Measurements from ENCODE around the gene RTP5.
"Not testable (repeated sequence)": the region's sequence is repeated elsewhere in the genome, so short reads cannot be mapped to it uniquely, and the experiment has no call there.

- not testable (repeated sequence) for TF ChIP-seq CTCF (IDR thresholded peaks at IDR 0.05 in 8 of 11, conservative IDR thresholded peaks at IDR 0.05 in 3 of 11); POLR2A (IDR thresholded peaks at IDR 0.05)
Observed at GRCh38 chr2:241907831-241908230, 38.3 kb downstream of the RTP5 start.
